ENCODE results near the gene FAM3D. TPM values are rescaled to one million over a fixed set of nuclear protein-coding genes. Genes with fewer than 3 reads are reported as not detected.

FAM3D gene
- total RNA-seq, 2 donors from 2014 or later = not detected

DNA sequence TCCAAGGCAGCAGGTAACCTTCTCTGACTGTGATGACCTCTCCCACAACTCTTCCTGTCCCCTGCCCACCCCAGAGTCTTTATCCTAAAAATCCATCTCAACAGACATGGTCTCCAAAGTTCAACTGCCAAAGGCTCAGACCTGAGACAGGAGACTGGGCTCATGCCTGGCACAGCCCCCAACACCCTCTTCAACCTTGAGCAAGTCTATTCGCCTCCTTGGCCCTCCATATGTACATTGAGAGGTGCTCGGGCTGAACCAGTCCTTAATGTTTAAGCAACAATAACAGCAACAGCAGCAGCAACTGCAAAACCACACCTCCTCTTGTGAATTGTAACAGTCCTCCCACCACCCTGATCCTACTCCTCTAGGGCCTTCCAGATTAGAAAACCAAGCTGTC is 9.9 kb downstream of the FAM3D start:
- DNase-seq (ENCODE audit: low spot score) = no peak
- TF ChIP-seq, protein P1, sequence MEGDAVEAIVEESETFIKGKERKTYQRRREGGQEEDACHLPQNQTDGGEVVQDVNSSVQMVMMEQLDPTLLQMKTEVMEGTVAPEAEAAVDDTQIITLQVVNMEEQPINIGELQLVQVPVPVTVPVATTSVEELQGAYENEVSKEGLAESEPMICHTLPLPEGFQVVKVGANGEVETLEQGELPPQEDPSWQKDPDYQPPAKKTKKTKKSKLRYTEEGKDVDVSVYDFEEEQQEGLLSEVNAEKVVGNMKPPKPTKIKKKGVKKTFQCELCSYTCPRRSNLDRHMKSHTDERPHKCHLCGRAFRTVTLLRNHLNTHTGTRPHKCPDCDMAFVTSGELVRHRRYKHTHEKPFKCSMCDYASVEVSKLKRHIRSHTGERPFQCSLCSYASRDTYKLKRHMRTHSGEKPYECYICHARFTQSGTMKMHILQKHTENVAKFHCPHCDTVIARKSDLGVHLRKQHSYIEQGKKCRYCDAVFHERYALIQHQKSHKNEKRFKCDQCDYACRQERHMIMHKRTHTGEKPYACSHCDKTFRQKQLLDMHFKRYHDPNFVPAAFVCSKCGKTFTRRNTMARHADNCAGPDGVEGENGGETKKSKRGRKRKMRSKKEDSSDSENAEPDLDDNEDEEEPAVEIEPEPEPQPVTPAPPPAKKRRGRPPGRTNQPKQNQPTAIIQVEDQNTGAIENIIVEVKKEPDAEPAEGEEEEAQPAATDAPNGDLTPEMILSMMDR (IDR thresholded peaks at IDR 0.05) = no peak
- Histone ChIP-seq H3K36me3 (no peaks in the 10 kb centered on the region), H3K27ac (no peak overlapping the region), H3K4me3 (no peak overlapping the region), H3K9me3 (no peaks in the 10 kb centered on the region), H3K4me1 (no peaks in the 10 kb centered on the region), H3K27me3 (no peaks in the 10 kb centered on the region)

GRCh38 chr3:58654466-58654865 is 12.1 kb downstream of the FAM3D start:
- H3K4me1 ChIP-seq = no peaks in the 10 kb centered on the region
- no peaks in the 10 kb centered on the region for H3K27me3 ChIP-seq
- TF ChIP-seq, protein P1 (IDR thresholded peaks at IDR 0.05) = no peak
- no peaks in the 10 kb centered on the region for H3K9me3 ChIP-seq
- H3K27ac ChIP-seq = no peak overlapping the region
- no peak overlapping the region for H3K4me3 ChIP-seq
- H3K36me3 ChIP-seq = no peaks in the 10 kb centered on the region
- DNase-seq (ENCODE audit: low spot score) = no peak

DNA sequence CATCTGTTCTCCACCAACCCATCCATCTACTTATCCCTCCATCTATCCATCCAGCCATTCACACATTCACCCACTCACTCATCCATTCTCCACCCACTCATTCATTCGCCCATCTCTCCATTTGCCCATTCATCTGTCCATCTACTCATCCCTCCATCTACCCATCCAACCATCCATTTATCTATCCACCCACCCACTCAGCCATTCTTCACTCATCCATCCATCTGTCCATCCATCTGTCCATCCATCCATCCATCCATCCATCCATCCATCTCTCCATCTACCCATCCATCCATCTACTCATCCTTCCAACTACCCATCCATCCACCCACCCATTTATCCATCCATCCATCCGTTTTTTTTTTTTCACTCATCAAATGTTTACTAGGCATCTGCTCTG is 13.9 kb downstream of the FAM3D start:
- no peak overlapping the region for H3K27ac ChIP-seq
- no peak overlapping the region for H3K4me3 ChIP-seq
- H3K27me3 ChIP-seq = no peaks in the 10 kb centered on the region
- H3K9me3 ChIP-seq = no peaks in the 10 kb centered on the region
- H3K4me1 ChIP-seq = no peaks in the 10 kb centered on the region
- TF ChIP-seq, protein P1 (IDR thresholded peaks at IDR 0.05) = no peak
- no peaks in the 10 kb centered on the region for H3K36me3 ChIP-seq
- DNase-seq (ENCODE audit: low spot score) = no peak

DNA sequence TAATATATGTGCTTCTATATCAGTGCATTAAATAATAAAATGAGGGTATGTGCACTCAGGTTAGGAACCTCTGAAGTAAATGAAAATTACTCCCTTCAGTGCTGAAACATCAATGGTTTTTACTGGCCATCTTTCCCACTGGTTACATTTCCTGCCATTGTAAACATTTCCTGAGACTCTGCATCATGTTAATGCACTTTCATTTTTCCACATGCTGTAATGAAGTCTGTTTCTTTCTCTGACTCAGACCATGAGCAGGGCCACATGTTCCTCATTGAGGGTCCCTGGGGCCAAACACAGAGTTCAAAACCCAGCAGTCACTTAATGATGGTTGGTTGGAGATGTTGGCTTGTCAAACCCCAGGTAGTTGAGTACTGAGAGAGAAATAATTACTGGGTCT is 15.3 kb downstream of the FAM3D start:
- no peak overlapping the region for H3K27ac ChIP-seq
- no peak overlapping the region for H3K4me3 ChIP-seq
- TF ChIP-seq, protein P1 (IDR thresholded peaks at IDR 0.05) = no peak
- no peak for DNase-seq (ENCODE audit: low spot score)
- H3K4me1 ChIP-seq = no peaks in the 10 kb centered on the region
- H3K36me3 ChIP-seq = no peaks in the 10 kb centered on the region
- no peaks in the 10 kb centered on the region for H3K9me3 ChIP-seq
- no peaks in the 10 kb centered on the region for H3K27me3 ChIP-seq

DNA sequence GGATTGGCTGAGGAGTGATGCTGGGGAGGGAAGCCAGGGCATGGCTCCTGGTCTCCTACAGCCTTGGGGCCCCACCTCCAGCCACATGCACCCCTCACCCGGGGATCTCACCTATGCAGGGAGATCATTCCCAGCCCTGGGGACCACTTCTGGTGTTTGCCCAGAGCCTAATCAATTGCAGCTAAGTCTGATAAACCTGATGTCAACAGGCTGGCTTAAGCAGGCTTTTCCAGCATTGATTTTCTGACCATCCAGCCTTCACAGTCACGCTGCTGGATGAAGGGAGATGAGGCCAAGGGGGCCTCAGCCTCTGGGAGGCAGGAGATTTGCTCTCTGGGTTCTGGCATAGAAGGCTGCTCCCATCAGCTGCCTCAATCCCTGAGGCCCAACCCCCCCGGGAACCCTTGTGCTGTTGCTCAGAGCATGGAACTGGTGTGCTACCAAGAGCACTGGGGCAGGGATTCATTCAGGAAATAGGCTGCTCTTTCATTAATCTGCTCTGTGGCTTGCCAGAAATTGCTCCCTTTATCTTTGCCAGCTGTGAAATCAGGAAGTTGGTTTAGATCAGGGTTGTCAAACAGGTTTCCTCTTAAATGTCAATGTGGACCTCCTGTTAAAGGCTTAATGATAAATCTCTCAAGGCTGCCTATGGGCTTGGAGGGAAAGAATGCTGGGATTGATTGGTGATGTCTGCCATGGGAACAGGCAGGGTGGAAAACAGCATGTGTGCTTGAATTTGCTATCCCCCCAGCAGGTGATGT is 19.0 kb downstream of the FAM3D start:
- H3K27ac ChIP-seq = no peak overlapping the region
- TF ChIP-seq, protein P1 (IDR thresholded peaks at IDR 0.05) = no peak
- H3K27me3 ChIP-seq = no peaks in the 10 kb centered on the region
- H3K36me3 ChIP-seq = no peaks in the 10 kb centered on the region
- H3K4me3 ChIP-seq = no peak overlapping the region
- no peaks in the 10 kb centered on the region for H3K4me1 ChIP-seq
- H3K9me3 ChIP-seq = no peaks in the 10 kb centered on the region
- no peak for DNase-seq (ENCODE audit: low spot score)

DNA sequence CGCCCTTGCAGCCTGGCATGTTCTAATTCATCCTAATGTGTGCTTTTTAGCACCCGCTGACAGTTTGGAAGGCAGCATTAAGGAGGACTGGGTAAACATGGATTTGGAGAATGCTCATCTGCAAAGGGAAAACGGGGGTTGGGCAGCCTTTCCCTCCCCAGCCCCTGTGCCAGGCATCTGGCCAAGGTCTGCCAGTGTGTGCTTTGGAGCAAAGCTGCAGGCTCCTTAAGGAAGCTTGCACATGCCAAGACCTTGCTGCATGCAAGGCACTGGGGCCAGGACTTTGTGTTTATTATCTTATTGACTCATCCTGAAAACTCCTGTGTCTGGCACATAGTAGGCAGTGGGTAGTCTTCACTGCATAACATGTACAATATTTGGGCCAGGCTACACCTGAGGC is 20.1 kb downstream of the FAM3D start:
- Histone ChIP-seq H3K27me3 (no peaks in the 10 kb centered on the region), H3K9me3 (no peaks in the 10 kb centered on the region), H3K4me1 (no peaks in the 10 kb centered on the region), H3K4me3 (no peak overlapping the region), H3K27ac (no peak overlapping the region), H3K36me3 (no peaks in the 10 kb centered on the region)
- DNase-seq (ENCODE audit: low spot score) = no peak
- TF ChIP-seq, protein P1 (IDR thresholded peaks at IDR 0.05) = no peak
